ENCODE results near the gene KAZN. TPM values are rescaled to one million over a fixed set of nuclear protein-coding genes. Genes with fewer than 3 reads are reported as not detected.

The KAZN gene
- polyA plus RNA-seq, 1 of the 3 experiments (the other 2 are of a cell fraction), result 6.8 TPM

DNA sequence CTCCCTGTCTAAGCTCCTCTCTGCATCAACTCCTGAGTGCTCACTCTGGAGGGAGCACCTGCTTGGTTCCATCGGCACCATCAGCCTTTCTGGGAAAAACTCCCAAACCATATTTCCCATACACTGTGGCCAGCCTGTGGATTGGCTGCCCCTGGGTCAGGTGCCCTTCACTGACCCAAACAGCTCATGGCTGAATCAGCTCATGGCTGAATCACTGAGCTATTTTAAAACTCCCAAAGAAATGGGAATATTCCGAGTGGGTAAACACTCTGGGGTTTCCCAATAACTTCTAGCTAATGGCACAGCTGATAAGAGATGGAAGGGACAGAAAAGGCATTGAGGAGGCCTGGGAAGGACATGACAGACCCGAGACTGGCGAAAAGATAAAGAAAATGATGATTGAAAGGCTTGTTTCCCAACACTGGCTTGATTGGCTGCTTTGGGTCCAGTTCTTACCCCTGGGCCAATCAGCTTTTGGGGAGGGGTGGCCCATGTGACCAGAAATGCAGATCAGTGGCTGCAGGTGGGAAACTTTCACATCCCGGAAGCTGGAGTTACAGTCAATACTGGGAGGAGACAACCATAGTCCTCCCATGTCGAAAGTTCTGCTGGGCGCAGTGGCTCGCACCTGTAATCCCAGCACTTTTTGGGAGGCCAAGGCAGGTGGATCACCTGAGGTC, 37.3 kb upstream of the KAZN start:
- Histone ChIP-seq H3K27me3 (ENCODE audit: insufficient read depth) (no peaks in the 10 kb centered on the region), H4K20me1 (ENCODE audit: insufficient read depth) (no peaks in the 10 kb centered on the region), H3K27ac (ENCODE audit: low read depth in 2 of 2, low read length in 1 of 2) (no peak overlapping the region), H3K4me1 (ENCODE audit: control insufficient read depth in 1 of 2, insufficient read depth in 2 of 2, low read depth in 1 of 2, low read length in 1 of 2) (no peaks in the 10 kb centered on the region), H3K4me3 (ENCODE audit: low read depth in 2 of 2, low read length in 1 of 2) (no peak overlapping the region), H3K9me2 (no peaks in the 10 kb centered on the region), H3K36me3 (replicated peaks in 1 of 2; ENCODE audit: control insufficient read depth in 1 of 2, insufficient read depth in 2 of 2, low read length in 1 of 2) (no peaks in the 10 kb centered on the region), H3K79me2 (ENCODE audit: insufficient read depth) (no peaks in the 10 kb centered on the region), H2AFZ (ENCODE audit: low read depth) (no peak overlapping the region), H3K4me2 (no peak overlapping the region), H3K9me3 (no peaks in the 10 kb centered on the region), H3K9ac (no peak overlapping the region), H3F3A (replicated peaks; ENCODE audit: insufficient read depth) (no peaks in the 10 kb centered on the region)
- 42% methylated on average over 8 of the region's 8 CpGs for WGBS (ENCODE audit: low lambda C conversion rate)
- DNase-seq, result no peak
- ChIA-PET CTCF (interaction anchor here (1.2 kb wide), 1 partner anchor 13 kb away, joined by 3 read pairs; no protein-coding TSS in a partner anchor), POLR2A (no interaction called here)
- TF ChIP-seq CHD2 (IDR thresholded peaks at IDR 0.05; ENCODE audit: low read length, partially characterized antibody), result no peak
- TF ChIP-seq ELF1 (IDR thresholded peaks at IDR 0.05), result no peak
- TF ChIP-seq GATA2 (CRISPR knock-in tag; IDR thresholded peaks at IDR 0.05), result no peak
- TF ChIP-seq SIN3A (IDR thresholded peaks at IDR 0.05; ENCODE audit: borderline replicate concordance, low read depth, low read length), result no peak
- no peak for TF ChIP-seq REST (IDR thresholded peaks at IDR 0.05; ENCODE audit: low read depth, low read length)
- no peak for TF ChIP-seq MEF2A (IDR thresholded peaks at IDR 0.05; ENCODE audit: borderline replicate concordance, low read depth)
- TF ChIP-seq TAF1 (IDR thresholded peaks at IDR 0.05; ENCODE audit: borderline replicate concordance, low read depth, low read length), result no peak
- TF ChIP-seq, protein P1, sequence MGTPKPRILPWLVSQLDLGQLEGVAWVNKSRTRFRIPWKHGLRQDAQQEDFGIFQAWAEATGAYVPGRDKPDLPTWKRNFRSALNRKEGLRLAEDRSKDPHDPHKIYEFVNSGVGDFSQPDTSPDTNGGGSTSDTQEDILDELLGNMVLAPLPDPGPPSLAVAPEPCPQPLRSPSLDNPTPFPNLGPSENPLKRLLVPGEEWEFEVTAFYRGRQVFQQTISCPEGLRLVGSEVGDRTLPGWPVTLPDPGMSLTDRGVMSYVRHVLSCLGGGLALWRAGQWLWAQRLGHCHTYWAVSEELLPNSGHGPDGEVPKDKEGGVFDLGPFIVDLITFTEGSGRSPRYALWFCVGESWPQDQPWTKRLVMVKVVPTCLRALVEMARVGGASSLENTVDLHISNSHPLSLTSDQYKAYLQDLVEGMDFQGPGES (IDR thresholded peaks at IDR 0.05; ENCODE audit: low read depth, low read length), result no peak
- no peak for TF ChIP-seq FOSL2 (IDR thresholded peaks at IDR 0.05; ENCODE audit: borderline replicate concordance, low read depth)
- TF ChIP-seq NFIC (IDR thresholded peaks at IDR 0.05; ENCODE audit: borderline replicate concordance), result no peak
- TF ChIP-seq POLR2AphosphoS5 (IDR thresholded peaks at IDR 0.05; ENCODE audit: low read depth, low read length), result no peak

GRCh38 chr1:14565090-14565489, 33.4 kb upstream of the KAZN start:
- H4K20me1 ChIP-seq (ENCODE audit: insufficient read depth), result no peaks in the 10 kb centered on the region
- no peak overlapping the region for H3K9ac ChIP-seq
- no peak overlapping the region for H3K27ac ChIP-seq (ENCODE audit: low read depth in 2 of 2, low read length in 1 of 2)
- CTCF ChIA-PET, result no interaction called here
- 24% methylated on average over 2 of the region's 2 CpGs for WGBS (ENCODE audit: low lambda C conversion rate)
- no peak for DNase-seq
- H3K4me2 ChIP-seq, result no peak overlapping the region
- no peaks in the 10 kb centered on the region for H3K27me3 ChIP-seq (ENCODE audit: insufficient read depth)
- no peaks in the 10 kb centered on the region for H3F3A ChIP-seq (replicated peaks; ENCODE audit: insufficient read depth)
- POLR2A ChIA-PET, result no interaction called here
- no peaks in the 10 kb centered on the region for H3K9me2 ChIP-seq
- no peaks in the 10 kb centered on the region for H3K79me2 ChIP-seq (ENCODE audit: insufficient read depth)
- H3K4me1 ChIP-seq (ENCODE audit: control insufficient read depth in 1 of 2, insufficient read depth in 2 of 2, low read depth in 1 of 2, low read length in 1 of 2), result no peaks in the 10 kb centered on the region
- no peak overlapping the region for H3K4me3 ChIP-seq (ENCODE audit: low read depth in 2 of 2, low read length in 1 of 2)
- H2AFZ ChIP-seq (ENCODE audit: low read depth), result no peak overlapping the region
- no peaks in the 10 kb centered on the region for H3K36me3 ChIP-seq (replicated peaks in 1 of 2; ENCODE audit: control insufficient read depth in 1 of 2, insufficient read depth in 2 of 2, low read length in 1 of 2)
- no peaks in the 10 kb centered on the region for H3K9me3 ChIP-seq
- TF ChIP-seq NFIC (IDR thresholded peaks at IDR 0.05; ENCODE audit: borderline replicate concordance), result no peak
- TF ChIP-seq EZH2phosphoT487 (IDR thresholded peaks at IDR 0.05; ENCODE audit: borderline replicate concordance, low read depth), result no peak
- no peak for TF ChIP-seq TEAD4 (IDR thresholded peaks at IDR 0.05; ENCODE audit: borderline replicate concordance, insufficient read depth)
- no peak for TF ChIP-seq RCOR1 (IDR thresholded peaks at IDR 0.05; ENCODE audit: low read length)
- no peak for TF ChIP-seq YY1 (IDR thresholded peaks at IDR 0.05; ENCODE audit: low read depth)
- TF ChIP-seq GATA2 (CRISPR knock-in tag; IDR thresholded peaks at IDR 0.05), result no peak
- TF ChIP-seq FOXJ3 (CRISPR knock-in tag; IDR thresholded peaks at IDR 0.05), result no peak
- TF ChIP-seq REST (IDR thresholded peaks at IDR 0.05; ENCODE audit: low read depth, low read length), result no peak
- TF ChIP-seq CTCF (IDR thresholded peaks at IDR 0.05), result no peak
